ENCODE data around the gene KRT17.

GRCh38 chr17:41579484-41580243, 44.7 kb downstream of the KRT17 start:
- TF ChIP-seq, protein P1, sequence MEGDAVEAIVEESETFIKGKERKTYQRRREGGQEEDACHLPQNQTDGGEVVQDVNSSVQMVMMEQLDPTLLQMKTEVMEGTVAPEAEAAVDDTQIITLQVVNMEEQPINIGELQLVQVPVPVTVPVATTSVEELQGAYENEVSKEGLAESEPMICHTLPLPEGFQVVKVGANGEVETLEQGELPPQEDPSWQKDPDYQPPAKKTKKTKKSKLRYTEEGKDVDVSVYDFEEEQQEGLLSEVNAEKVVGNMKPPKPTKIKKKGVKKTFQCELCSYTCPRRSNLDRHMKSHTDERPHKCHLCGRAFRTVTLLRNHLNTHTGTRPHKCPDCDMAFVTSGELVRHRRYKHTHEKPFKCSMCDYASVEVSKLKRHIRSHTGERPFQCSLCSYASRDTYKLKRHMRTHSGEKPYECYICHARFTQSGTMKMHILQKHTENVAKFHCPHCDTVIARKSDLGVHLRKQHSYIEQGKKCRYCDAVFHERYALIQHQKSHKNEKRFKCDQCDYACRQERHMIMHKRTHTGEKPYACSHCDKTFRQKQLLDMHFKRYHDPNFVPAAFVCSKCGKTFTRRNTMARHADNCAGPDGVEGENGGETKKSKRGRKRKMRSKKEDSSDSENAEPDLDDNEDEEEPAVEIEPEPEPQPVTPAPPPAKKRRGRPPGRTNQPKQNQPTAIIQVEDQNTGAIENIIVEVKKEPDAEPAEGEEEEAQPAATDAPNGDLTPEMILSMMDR (IDR thresholded peaks at IDR 0.05) = peak; percentile 79 to 91 (median 83)
- no peak for TF ChIP-seq POLR2A (IDR thresholded peaks at IDR 0.05)

All from adrenal gland (tissue), 5 donors.